ENCODE data around the gene ORM1.

The ORM1 gene

DNA sequence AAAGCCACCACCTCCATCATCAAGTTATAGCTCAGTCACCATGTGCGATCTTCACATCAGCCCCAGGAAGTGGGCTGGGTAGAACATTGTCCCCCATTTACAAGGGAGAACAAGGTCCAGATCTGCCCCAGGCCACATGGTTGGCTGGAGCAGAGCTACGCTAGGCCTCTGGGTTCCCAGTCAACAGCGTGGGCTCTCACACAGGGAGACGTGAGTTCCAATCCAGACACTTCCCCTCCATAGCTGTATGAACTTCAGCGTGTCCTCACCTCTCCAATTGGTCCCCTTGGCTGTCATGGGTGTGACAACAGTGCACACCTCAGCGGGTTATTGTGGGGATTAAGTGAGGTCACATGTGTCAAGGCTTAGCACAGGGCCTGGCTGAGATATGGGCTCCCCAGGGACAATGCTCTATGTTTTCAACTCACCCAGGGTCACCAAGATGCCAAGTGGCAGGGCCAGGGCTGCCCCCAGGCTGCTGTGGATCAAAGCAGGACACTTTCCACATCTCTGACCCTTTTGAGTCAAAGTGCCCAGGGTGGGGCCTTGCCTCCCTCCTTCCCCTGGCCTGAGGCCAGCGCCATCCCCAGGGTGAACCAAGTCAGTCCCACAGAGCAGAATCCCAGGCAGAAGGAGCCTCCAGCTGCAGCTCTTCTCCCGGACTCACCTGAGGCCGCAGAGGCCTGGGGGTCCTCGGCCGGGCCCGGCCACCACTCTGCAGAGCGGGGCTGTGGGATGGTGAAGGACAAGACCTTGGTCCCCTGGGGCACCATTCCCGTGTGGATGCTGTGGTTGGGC lies 45.1 kb downstream of the ORM1 start:
- no peak for DNase-seq

DNA sequence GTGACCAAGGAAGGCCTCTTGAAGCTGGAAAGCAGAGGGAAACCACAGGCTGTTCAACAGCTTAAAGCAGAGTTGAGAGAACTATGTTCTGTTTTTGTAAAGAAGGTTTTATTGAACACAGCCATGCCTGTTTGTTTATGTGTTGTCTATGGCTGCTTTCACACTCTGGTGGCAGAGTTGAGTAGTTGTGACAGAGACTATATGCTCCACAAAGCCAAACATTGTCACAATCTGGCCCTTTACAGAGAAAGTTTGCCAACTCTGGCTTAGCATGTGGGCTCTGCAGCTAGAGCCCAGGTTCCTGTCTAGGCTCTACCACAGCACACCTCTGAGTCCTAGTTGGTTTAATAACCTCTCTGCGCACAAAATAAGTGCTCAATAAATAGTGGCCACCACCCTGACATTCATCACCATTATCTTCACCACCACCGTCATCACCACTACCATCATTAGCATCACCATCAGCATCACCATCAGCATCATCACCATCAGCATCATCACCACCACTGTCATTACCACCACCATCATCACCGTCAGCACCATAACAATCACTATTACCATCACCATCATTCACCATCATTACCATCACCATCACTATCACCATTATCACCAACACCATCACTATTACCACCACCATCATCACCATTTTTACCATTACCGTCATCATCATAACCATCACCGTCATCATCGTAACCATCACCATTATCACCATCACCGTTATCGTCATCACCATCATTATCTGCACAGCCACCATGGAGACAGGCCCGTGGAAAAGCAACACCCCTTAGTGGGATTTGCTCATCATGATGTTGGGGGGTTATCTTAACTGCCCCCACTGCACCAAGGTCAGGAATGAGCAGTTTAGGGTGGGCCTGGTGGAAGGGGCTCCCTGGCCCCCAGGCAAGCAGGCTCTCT lies 46.6 kb downstream of the ORM1 start:
- peak; percentile 28 to 31 for DNase-seq

- DNase-seq, result peak; percentile 100
Measured at GRCh38 chr9:114370251-114370967, 47.5 kb downstream of the ORM1 start.

- DNase-seq, result no peak
Measured at GRCh38 chr9:114370968-114371320, 48.0 kb downstream of the ORM1 start.

- peak in 1 of 2 experiments; percentile 40 for DNase-seq
Measured at GRCh38 chr9:114371343-114371944, 48.5 kb downstream of the ORM1 start.

DNA sequence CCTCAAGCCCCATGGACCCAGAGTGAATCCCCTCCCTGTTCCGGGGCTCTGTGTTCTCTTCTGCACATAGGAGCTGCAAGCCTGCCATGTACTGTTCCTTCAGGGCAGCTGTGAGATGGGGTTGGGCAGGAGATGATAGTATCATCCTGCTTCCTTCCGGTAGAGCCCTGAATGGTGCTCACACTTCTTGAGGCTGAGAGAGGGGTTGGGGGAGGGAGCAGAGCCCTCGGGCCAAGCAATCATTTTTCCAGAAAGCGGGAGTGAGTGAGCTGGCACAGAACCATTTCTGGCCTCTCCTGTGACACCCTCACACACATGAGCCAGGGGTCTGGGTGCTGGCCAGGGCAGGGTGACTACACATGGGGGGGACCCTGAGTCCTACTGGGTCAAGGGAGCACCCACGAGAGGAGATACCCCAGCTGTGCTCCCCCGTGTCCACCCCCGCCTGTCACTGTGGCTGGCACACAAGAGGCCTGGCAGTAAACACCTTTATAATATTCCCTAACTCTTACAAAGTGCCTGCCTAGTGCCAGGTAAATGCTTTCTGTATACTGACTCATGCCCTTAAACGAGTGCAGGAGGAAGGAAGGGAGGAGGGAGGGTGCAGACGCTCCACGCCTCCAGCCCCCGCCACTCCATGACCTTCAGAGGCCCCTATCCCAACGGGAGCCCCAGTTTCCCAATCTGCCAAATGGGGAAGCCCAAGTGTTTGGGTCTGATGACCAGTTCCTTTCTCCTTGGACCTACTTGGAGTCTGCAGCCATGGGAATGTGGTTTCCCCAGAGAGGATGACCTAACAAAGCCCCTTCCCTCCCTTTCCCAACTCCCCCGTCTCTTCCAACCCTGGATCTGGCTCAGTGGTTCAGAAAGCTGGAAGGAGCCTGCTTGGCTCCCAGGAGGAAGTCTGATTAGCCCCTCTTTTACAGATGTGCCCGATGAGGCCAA lies 49.3 kb downstream of the ORM1 start:
- peak in 1 of 2 experiments; percentile 20 for DNase-seq

DNA sequence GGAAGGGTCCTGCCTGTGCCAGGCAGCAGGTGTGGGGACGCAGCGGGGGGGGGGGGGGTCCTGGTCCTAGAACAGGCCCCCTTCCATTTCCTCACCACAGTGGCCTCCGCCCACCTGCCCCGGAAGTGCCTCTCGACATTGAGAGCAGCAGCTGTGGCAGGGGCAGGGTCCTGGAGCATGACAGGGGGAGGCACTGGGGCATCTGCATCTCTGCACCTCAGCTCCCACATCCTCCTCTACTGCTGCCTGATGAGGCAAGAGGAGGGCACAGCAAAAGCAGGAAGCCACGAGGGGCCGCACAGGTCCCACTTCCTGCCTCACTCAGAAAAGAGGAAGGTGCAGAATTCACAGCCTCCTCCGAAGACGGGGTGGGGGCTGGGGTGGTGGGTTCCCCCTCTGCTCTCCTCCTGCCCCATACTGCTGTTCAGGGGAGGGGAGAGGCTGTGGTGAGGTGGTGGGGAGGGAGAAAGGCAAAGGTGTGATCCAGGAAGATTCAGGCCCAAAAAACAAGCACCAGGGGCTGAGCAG lies 50.1 kb downstream of the ORM1 start:
- DNase-seq, result peak in 1 of 2 experiments; percentile 75

GRCh38 chr9:114373960-114374730 lies 51.2 kb downstream of the ORM1 start:
- DNase-seq, result no peak

DNA sequence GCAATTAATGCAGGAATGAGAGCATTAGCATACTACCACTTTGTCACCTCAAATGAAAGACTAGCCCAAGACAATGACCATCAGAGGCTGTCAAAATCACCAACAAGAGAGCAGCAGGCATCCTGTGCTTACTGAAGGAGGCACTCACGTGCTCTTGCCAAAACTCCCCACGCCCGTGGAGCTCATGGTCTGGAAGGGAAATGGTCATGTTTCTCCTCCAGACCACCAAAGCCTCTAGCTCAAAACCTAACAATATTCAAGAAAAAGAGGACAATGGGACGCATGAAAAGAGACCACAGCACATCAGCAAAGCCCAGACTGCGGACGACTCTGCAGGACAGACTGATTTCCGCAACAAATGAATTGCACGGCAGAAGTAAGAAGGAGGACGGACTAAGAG lies 52.0 kb downstream of the ORM1 start:
- DNase-seq, result no peak

DNA sequence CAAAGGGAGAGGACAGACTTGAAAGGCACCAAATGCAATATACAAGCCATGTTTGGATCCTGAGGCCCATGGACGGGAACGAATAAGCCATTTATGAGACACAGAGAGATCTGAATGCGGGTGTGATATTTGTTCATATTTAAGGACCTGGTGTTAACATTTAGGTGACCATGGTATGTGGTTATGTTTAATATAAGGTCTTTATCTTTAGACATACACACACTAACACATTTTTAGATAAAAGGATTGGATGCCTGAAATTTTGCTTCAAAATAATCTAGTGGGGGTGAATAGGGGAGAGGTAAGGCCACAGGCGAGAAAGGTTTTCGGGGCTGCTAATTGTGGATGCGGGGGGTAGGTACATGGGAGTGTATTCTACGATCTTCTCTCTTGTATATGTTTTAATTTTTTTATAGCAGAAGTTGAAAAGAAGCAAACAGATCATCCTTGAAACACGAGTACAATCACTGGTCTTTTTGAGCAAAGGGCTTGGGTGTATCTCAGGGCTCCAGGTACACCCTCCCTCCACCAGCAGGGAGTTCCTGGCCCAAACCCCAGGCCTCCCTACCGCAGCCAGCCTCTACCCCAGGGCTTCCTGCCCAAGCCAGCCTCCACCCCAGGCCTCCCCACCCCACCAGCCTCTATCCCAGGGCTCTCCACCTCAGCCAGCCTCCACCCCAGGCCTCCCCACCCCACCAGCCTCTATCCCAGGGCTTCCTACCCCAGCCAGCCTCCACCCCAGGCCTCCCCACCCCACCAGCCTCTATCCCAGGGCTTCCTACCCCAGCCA lies 52.7 kb downstream of the ORM1 start:
- no peak for DNase-seq
